Measurements from ENCODE around the gene SUGCT. TPM values are rescaled to one million over a fixed set of nuclear protein-coding genes. Genes with fewer than 3 reads are reported as not detected.
"Not testable (repeated sequence)": the region's sequence is repeated elsewhere in the genome, so short reads cannot be mapped to it uniquely, and the experiment has no call there.

Gene SUGCT
- total RNA-seq, 2 donors from 2014 or later, result 10.3 to 18.6 TPM

DNA sequence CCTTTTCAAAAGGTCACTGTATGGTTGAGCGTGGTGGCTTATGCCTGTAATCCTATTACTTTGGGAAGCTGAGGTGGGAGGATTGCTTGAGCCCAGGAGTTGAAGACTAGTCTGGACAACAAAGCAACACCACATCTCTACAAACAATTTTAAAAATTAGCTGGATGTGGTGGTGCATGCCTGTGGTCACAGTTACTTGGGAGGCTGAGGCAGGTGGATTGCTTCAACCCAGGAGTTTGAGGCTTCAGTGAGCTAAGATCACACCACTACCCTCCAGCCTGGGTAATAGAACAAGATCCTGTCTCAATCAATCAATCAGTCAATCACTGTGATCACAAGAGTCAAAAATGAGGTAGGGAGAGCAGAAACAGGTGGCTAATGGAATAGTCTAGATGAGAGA is 97.0 kb downstream of the SUGCT start:
- intact Hi-C loops (cut with DNase I, micrococcal nuclease), result no loop called here
- DNase-seq, result no peak
- no peak for ATAC-seq

DNA sequence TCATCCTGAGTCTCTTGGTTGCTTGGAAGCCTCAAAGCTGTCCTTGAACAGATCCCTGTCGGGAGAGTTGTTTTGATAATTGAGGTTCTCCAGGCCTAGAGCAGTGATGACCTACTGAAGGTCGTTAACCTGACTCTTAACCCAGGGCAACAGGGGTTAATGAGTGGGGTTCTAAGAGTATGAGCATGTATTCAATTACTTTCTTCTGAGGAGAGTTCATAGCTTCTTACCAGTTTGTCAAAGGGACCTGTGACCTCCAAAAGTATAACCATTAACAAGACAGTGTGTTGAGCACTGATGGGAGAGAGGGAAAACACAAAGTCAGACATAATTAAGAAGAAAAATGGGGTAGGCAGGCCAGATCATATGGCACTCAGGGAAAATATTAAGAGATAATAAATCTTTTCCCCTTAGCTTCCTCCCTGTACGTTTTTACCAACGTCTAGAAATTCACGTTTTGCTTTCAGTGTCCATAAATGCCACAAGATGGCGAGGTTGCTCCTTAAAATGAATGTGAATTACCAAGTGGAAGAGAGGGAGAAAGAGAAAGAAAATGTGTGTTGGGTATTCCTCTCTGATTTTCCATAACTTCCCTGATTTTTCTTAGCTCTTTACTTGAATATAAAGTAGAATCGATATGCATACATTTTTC is 97.6 kb downstream of the SUGCT start:
- DNase-seq (peak in 1 of 2 donors; percentile 19), ATAC-seq (peak; percentile 72)
- intact Hi-C loops (cut with DNase I, micrococcal nuclease), result no loop called here

DNA sequence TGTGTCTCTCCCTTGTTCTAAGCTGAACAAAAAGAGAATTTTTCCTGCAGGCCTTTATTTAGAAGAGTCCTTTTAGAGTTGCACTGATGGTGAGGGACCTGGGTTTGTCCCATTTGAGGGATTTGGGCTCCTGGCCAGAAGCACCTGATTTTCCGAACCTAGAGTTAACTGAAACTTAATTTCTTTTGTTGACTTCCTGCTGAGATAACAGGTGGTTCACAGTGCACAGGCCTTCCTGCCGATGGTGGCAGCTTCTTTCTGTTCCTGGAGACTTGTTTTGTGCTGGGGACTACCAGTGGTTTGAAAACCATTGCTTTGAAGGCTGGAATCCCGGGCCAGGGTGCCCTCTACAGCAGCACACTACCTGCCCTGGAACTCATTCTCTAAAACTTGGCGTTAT is 99.2 kb downstream of the SUGCT start:
- intact Hi-C loops (cut with DNase I, micrococcal nuclease), result no loop called here
- peak; percentile 95 for ATAC-seq
- DNase-seq, result peak; percentile 65 to 78

DNA sequence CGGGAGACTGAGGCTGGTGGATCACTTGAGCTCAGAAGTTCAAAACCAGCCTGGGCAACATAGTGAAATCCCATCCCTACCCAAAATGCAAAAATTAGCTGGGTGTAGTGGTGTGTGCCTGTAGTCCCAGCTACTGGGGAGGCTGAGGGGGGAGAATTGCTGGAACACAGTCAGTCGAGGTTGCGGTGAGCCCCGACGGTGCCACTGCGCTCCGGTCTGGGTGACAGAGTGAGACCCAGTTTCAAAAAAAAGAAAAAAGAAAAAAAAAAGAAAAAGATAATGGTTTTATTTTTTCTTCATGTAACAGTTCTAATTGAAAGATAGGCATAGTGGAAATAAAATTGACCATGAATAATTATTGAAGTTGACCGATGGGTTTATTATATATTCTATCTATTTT is 99.9 kb downstream of the SUGCT start:
- intact Hi-C loops (cut with DNase I, micrococcal nuclease), result no loop called here
- DNase-seq (no peak), ATAC-seq (no peak)

DNA sequence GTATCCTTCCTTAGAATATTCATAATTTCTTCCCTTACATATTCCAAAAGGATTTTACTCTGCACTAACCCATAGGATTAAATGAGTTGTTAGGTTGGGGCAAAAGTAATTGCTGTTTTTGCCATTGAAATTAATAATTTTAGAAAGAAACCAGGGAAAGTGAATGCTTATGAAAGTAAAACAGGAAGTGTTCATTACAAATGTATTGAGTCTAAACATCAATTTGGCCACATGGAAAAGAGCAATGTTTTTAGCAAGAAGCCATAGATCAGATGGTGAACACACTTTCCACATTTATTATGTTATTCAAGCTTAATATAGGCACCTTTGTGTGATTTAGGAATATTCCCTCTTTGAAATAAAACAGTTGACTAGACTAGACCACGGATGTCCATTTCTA is 102.9 kb downstream of the SUGCT start:
- ATAC-seq (no peak), DNase-seq (no peak)
- intact Hi-C loops (cut with DNase I, micrococcal nuclease), result no loop called here

DNA sequence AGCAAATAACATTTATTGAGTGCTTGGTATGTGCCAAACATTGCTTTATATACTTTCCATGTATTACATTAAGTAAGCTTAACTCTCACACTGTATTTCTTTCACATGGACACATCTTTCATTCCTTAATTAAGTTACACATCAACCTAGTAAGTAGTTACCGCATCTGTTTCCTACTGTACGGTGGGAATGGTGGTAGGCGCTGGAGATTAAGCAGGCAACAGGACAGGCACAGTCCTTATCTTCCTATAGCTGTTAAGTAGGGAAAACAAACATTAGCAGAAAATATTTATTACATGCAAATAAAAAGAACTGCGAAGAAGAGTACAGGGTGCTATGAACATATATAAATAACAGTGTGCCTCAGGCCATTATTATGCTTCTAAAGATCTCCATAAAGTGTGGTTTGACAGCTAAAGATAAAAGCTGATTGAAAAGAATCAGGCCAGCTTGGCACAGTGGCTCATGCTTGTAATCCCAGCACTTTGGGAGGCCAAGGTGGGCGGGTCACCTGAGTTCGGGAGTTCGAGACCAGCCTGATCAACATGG is 105.0 kb downstream of the SUGCT start:
- ATAC-seq (no peak), DNase-seq (no peak)
- intact Hi-C loops (cut with DNase I, micrococcal nuclease), result no loop called here

DNA sequence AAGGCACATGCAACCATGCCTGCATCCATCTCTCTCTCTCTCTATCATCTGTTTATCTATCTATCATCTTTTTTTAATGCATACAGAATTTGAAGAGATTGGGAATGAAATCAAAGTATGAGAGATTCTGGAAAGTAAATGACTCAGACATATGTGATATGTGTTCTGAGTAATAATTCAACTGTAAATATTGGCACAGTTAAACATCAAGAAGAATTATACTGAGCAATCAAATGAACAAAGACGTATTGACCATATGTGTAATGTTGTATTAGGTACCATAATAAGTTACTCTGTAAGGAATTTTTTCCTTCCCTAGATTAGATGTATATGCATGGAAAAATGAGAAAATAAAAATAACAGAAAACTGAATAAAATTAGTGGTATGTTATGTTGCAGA is 108.3 kb downstream of the SUGCT start:
- intact Hi-C loops (cut with DNase I, micrococcal nuclease), result no loop called here
- peak; percentile 73 for ATAC-seq

DNA sequence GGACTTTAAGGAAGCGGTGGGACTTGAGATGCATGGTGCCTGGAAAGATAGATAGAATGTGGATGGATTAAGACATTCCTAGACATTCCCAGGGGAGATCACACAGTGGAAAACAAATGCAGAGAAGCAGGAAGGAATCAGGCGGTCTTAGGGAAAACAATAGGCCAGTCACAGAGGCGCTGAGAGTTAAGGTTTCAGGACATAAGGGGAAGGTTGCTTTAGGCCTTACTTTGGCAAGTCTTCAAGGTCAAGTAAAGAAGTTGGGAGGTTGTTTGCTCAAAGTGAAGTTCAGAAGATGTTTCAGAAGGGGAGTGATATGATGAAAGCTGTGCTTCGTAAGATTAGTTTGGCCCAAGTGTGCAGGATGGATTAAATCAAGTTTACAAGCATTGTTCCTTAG is 109.4 kb downstream of the SUGCT start:
- intact Hi-C loops (cut with DNase I, micrococcal nuclease), result no loop called here
- ATAC-seq, result no peak
- DNase-seq, result no peak

More for the DNA sequence above, 108.3 kb downstream of the SUGCT start:
- DNase-seq, result no peak

DNA sequence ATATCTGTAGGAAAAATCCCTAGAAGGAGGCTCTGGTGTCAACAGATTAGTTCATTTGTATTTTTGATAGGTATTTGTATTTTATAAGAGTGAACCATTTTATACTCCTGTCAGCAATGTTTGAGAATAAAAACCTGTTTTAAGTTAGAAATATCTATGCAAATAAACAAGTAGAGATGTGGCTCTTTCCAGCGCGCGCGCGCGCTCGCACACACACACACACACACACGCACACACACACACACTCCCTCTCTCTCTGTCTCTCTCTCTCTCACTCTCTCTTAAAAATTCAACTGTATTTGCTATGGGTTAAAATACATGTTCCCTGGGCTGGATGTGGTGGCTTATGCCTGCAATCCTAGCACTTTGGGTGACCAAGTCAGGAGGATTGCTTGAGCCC is 113.9 kb downstream of the SUGCT start:
- intact Hi-C loops (cut with DNase I, micrococcal nuclease), result no loop called here
- DNase-seq (no peak), ATAC-seq (no peak)

DNA sequence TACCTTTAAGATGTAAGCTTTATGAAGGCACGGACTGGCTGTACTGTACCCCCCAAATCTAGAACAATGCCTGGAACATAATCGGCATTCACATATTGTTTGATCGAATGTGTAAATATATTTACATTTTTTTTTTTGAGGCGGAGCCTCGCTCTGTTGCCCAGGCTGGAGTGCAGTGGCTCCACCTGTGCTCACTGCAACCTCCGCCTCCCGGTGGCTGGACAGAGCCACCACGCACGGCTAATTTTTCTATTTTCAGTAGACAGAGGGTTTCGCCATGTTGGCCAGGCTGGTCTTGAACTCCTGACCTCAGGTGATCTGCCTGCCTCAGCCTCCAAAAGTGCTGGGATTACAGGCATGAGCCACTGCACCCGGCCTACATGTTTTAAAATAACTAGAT is 118.6 kb downstream of the SUGCT start:
- DNase-seq; intact Hi-C loops (cut with DNase I, micrococcal nuclease); ATAC-seq: not testable (repeated sequence)

DNA sequence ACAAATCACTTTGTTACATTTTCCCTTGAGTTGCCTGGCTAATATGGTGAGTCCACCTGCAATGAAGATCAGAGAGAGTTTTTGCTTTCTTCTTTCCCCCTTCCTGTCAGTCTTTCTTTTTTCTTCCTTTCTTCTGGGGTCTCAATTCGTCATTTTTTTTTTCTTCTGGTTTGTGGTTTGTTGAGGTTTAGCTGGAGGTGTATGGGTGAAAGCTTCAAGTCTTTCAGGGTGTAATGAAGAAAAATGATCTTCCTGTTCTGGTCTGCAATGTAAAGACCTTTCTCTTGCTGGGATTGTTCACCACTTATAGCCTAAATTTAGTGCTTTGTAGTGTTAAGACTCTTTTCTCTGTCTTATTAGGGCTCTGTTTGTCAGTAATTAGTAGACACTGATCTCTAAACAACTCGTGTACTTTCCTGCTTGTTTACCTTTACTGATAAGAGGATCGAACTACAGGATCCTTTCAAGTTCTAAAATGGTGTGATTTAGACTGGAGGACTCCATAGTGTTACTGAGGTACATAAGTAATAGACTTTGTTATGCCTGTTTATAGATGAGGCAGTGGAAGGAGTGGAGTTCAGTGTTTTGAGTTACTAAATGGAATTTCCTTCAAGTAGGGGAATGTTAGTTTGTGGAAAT is 129.1 kb downstream of the SUGCT start:
- ATAC-seq, result no peak
- DNase-seq, result no peak
- intact Hi-C loops (cut with DNase I, micrococcal nuclease), result no loop called here

DNA sequence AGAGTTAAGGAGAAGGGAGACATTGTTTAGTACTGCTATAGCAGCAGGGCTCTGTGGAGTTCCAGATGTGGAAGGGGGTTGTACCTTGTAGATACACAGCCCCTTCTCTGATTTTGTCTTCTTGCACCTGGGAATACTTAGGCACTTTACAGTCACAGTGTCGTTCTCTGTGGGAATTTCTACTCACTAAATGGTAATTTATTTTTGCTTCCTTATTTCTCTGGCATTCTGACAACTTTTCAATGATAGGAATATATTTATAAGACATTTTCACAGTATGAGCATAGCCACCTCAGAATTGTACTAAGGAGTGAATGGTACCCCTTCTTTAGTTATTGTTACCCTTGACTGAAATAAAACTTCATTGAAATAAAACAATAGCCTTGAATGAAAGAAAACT is 132.8 kb downstream of the SUGCT start:
- intact Hi-C loops (cut with DNase I, micrococcal nuclease), result no loop called here
- ATAC-seq (peak; percentile 67), DNase-seq (no peak)

DNA sequence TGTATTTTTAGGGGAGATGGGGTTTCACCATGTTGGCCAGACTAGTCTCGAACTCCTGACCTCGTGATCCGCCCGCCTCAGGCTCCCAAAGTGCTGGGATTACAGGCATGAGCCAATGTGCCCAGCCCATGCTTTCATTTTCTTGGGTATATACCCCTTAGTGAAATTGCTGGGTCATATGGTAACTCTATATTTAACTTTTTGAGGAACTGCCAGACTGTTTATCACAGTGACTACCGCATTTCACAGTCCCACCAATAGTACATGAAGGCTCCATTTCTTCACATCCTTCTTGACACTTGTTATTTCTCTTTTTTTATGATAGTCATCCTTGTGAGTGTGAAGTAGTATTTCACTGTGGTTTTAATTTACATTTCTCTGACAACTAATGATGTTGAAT is 134.0 kb downstream of the SUGCT start:
- DNase-seq; intact Hi-C loops (cut with DNase I, micrococcal nuclease): not testable (repeated sequence)
- ATAC-seq, result peak; percentile 28

DNA sequence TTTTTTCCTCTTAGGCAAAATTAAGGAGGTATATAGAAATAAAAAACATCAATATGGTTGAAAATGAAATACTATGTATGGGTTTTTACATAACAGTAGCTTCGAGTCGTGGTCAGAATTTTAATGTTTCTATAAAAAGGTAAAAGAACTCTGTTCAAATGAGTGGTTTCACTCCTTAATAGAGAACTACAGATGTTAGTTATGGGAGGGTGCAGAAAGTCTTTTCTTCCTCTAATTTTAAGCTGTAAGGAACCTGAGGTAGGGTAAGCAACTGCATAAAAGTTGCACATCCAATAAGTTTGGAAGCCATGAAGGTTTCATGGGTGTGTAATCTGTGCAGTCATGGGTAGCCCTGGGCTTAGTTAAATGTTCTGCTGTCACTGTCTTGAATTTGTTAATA is 141.3 kb downstream of the SUGCT start:
- intact Hi-C loops (cut with DNase I, micrococcal nuclease), result no loop called here
- DNase-seq (no peak), ATAC-seq (no peak)

DNA sequence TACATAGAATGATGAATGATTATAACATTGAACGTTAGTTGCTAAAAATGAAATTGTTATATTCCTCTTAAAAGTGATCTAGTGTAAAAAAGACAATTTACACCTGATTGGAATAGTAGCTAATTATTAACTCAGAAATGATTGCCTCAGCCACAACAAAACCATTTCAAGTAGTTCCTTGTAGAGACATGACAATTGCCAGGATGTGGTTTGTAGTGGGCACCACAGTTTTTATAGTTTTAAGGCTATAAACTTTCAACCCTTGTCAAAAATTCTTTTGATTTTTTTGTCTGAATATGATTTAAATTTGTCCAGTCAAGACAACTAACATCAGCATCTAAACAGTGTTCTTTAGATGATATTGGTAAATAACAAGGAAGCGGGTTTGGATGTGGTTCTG is 145.2 kb downstream of the SUGCT start:
- intact Hi-C loops (cut with DNase I, micrococcal nuclease), result no loop called here
- ATAC-seq, result no peak
- no peak for DNase-seq

DNA sequence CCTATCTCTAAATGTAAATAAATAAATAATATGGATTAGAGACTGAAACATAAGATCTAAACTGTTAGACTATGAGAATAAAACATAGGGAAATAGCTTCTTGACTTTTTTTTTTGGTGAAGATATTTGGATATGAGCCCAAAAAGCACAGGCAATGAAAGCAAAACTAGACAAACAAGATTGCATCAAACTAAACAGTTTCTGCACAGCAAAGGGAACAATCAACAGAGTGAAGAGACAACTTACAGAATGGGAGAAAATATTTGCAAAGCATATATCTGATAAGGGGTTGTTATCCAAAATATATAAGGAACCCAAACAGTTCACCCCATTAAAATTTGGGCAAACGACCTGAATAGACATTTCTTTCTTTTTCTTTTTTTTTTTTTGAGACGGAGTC is 148.1 kb downstream of the SUGCT start:
- intact Hi-C loops (cut with DNase I, micrococcal nuclease), result no loop called here
- ATAC-seq (no peak), DNase-seq (no peak)

DNA sequence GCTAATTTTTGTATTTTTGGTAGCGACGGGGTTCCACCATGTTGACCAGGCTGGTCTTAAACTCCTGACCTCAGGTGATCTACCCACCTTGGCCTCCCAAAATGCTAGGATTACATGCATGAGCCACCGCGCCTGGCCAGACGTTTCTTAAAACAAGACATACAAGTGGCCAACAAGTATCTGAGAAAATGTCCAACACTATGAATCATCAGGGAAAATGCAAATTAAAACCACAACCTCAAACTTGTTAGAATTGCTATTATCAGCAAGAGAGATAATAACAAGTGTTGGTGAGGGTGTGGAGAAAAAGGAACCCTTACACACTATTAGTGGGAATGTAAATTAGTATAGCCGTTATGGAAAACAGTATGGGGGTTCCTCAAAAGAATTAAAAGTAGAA is 148.6 kb downstream of the SUGCT start:
- no peak for DNase-seq

DNA sequence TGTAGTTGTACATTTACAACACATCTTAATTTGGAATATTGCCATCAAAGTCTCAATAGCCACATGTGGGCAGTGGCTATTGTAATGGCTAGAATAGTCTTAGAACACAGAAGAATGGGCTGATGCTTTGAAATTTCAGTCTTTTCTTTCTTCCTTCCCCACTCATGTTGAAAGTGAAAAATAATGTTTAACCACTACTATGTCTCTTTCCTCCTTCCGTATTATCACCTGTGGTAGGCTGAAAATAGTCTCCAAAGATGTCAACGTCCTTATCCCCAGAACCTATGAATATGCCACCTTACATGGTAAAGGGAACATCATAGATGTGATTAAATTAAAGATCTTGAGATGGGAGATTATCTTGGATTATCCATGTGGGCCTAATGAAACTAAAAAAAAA is 154.0 kb downstream of the SUGCT start:
- no peak for DNase-seq
- intact Hi-C loops (cut with DNase I, micrococcal nuclease), result no loop called here
- ATAC-seq, result no peak

More for the DNA sequence above, 148.6 kb downstream of the SUGCT start:
- intact Hi-C loops (cut with DNase I, micrococcal nuclease), result no loop called here
- ATAC-seq, result no peak

DNA sequence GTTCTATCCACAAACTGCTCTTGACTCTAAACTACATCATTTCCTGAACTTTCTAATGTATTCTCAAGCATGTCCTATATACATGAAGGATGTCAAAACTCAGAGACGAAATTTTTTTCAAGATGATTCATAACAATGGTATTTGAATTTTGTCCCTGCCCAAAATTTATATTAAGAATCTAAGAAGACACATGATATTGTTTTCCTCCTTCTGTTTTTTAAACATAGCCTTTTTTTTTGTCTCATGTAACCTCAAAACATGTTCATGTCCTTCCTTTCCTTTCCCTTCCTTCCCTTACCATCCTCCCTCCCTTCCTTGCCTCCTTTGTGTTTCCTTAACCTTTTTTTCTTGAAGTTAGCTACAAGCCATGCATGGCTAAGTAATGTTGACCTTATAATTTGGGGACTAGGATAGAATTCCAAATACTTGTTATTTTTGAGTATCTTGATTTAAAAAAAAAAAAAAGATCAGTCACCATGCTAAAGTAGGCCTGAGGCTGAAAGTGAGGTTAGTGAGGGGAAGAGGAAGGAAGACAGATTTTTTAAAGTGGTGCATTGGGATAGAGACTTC is 163.0 kb downstream of the SUGCT start:
- no peak for ATAC-seq
- intact Hi-C loops (cut with DNase I, micrococcal nuclease), result no loop called here
- DNase-seq, result no peak

DNA sequence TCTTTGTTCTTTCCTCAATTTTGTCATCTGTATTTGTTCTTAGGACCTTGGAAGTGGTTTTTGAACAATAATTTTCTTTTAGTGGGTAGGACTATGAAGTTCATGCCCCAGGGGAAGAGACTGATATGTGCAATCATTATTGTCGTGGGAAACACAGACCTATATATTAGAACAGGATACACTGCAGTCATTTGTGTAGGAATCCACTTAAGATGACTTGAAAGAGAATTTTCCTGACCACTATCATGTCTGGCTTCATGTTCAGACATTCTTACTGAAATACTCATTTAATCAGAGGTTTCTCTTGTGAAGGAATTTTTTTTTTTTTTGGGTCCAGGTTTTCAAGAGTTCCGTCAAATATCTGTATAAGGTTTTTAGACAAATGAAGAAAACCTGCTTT is 163.6 kb downstream of the SUGCT start:
- DNase-seq, result no peak
- intact Hi-C loops (cut with DNase I, micrococcal nuclease), result no loop called here
- ATAC-seq, result no peak

Measured in left colon (tissue), 2 donors.